Measurements from ENCODE around the gene SLC39A6.
"Not testable (repeated sequence)": the region's sequence is repeated elsewhere in the genome, so short reads cannot be mapped to it uniquely, and the experiment has no call there.

DNA sequence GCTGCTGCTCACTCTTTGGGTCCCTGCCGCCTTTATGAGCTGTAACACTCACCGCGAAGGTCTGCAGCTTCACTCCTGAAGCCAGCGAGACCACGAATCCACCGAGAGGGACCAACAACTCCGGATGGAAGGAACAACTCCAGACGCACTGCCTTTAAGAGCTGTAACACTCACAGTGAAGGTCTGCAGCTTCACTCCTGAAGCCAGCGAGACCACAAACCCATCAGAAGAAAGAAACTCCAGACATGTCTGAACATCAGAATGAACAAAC is 64.4 kb downstream of the SLC39A6 start:
- not testable (repeated sequence) for TF ChIP-seq POLR2A (IDR thresholded peaks at IDR 0.05; ENCODE audit: low read depth, low read length); POLR2AphosphoS5 (IDR thresholded peaks at IDR 0.05; ENCODE audit: low read depth, low read length); TAF1 (IDR thresholded peaks at IDR 0.05; ENCODE audit: borderline replicate concordance, low read depth, low read length)

Data from GM12892 (cell line).